Measurements from ENCODE around the gene VMO1. TPM values are rescaled to one million over a fixed set of nuclear protein-coding genes. Genes with fewer than 3 reads are reported as not detected.

VMO1 gene
- polyA plus RNA-seq, 3 donors: 0.54 to 2.1 (median 0.79) TPM

DNA sequence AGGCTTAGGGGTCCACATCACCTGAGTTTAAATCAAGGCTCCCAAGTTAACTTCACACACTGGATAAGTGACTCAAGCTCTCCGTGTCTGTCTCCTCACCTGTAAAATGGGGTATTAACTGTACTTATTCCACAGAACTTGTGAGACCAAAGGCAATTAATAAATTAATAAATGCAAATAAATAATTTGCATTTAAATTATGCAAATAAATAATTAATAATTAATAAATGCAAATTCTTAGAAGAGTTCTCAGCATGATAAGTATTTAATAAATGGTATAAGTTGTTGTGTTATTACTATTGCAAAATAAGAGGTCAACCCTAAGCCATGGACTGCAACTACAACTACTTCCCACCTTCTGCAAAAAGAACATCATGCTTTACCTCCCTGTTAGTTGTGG lies 32.8 kb downstream of the VMO1 start:
- H2AFZ ChIP-seq (ENCODE audit: insufficient read depth, low read depth, low read length, poor library complexity, severe bottlenecking): no peak overlapping the region
- no peak for DNase-seq
- no peaks in the 10 kb centered on the region for H3K79me2 ChIP-seq (ENCODE audit: insufficient read depth, low read length)
- no peak overlapping the region for H3K9ac ChIP-seq (ENCODE audit: insufficient read depth, low read length, poor library complexity, severe bottlenecking)
- peaks cover 26% of the 10 kb centered on the region for H3K4me1 Mint-ChIP-seq
- no peak overlapping the region for H3K4me2 ChIP-seq (replicated peaks; ENCODE audit: extremely low read depth, low read length, poor library complexity, severe bottlenecking)
- no peak overlapping the region for H3K27ac ChIP-seq (ENCODE audit: low read depth in 1 of 2, low read length in 2 of 2)
- TF ChIP-seq, protein P1, sequence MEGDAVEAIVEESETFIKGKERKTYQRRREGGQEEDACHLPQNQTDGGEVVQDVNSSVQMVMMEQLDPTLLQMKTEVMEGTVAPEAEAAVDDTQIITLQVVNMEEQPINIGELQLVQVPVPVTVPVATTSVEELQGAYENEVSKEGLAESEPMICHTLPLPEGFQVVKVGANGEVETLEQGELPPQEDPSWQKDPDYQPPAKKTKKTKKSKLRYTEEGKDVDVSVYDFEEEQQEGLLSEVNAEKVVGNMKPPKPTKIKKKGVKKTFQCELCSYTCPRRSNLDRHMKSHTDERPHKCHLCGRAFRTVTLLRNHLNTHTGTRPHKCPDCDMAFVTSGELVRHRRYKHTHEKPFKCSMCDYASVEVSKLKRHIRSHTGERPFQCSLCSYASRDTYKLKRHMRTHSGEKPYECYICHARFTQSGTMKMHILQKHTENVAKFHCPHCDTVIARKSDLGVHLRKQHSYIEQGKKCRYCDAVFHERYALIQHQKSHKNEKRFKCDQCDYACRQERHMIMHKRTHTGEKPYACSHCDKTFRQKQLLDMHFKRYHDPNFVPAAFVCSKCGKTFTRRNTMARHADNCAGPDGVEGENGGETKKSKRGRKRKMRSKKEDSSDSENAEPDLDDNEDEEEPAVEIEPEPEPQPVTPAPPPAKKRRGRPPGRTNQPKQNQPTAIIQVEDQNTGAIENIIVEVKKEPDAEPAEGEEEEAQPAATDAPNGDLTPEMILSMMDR (IDR thresholded peaks at IDR 0.05): no peak
- no peaks in the 10 kb centered on the region for H3K9me3 Mint-ChIP-seq
- no peak overlapping the region for H3K4me3 Mint-ChIP-seq
- intact Hi-C loops (cut with micrococcal nuclease): no loop called here
- peaks cover 6 to 9% of the 10 kb centered on the region in 2 donors for H3K27me3 ChIP-seq (ENCODE audit: control insufficient read depth in 2 of 2, insufficient read depth in 2 of 2, low read length in 2 of 2)
- peaks cover 22 to 54% (median 25%) of the 10 kb centered on the region in 3 donors for H3K27me3 Mint-ChIP-seq (ENCODE audit: low read depth in 3 of 3)
- no peak overlapping the region for H3K27ac Mint-ChIP-seq
- peaks cover 19 to 20% of the 10 kb centered on the region in 2 donors for H3K4me1 ChIP-seq (ENCODE audit: control insufficient read depth in 1 of 2, insufficient read depth in 2 of 2, low read length in 2 of 2)
- H3K4me3 ChIP-seq (replicated peaks in 1 of 3; ENCODE audit: low read depth in 2 of 3, low read length in 3 of 3): no peak overlapping the region
- WGBS (ENCODE audit: insufficient coverage): no CpG with 5 or more reads among the region's 1 CpG
- H3K36me3 ChIP-seq (replicated peaks in 1 of 2; ENCODE audit: control insufficient read depth in 1 of 2, insufficient read depth in 2 of 2, low read length in 2 of 2): no peaks in the 10 kb centered on the region
- no peaks in the 10 kb centered on the region for H4K20me1 ChIP-seq (ENCODE audit: insufficient read depth, low read length)
- H3K36me3 Mint-ChIP-seq: no peaks in the 10 kb centered on the region
- H3K9me3 ChIP-seq (replicated peaks in 1 of 2; ENCODE audit: control insufficient read depth in 1 of 2, insufficient read depth in 1 of 2, low read length in 2 of 2): no peaks in the 10 kb centered on the region

DNA sequence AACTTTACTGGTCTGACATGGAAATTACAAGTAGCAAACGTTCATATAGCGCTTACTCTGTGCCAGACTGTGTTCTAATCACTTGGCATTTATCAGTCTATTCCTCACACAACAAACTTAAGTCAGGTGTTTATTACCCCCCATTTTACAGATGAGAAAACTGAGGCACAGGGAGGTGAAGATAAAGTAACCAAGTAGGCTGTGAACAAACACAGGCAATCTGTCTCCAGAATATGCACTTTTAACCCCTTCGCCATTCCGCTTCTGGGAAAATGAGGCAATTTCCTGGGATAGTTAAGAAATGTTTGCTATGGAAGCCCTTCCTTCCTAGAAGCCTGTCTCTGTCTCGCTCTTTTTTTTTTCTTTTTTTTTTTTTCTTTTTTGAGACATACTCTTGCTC lies 34.2 kb downstream of the VMO1 start:
- Mint-ChIP-seq H3K4me3 (peak overlapping the region in 1 of 2 donors; percentile 11), H3K9me3 (no peaks in the 10 kb centered on the region), H3K27ac (no peak overlapping the region), H3K27me3 (ENCODE audit: low read depth in 3 of 3) (peaks cover 20 to 49% (median 24%) of the 10 kb centered on the region in 3 donors), H3K36me3 (no peaks in the 10 kb centered on the region), H3K4me1 (peaks cover 40% of the 10 kb centered on the region)
- H2AFZ ChIP-seq (ENCODE audit: insufficient read depth, low read depth, low read length, poor library complexity, severe bottlenecking): no peak overlapping the region
- H3K36me3 ChIP-seq (replicated peaks in 1 of 2; ENCODE audit: control insufficient read depth in 1 of 2, insufficient read depth in 2 of 2, low read length in 2 of 2): no peaks in the 10 kb centered on the region
- intact Hi-C loops (cut with micrococcal nuclease): no loop called here
- H3K4me2 ChIP-seq (replicated peaks; ENCODE audit: extremely low read depth, low read length, poor library complexity, severe bottlenecking): no peak overlapping the region
- 93% methylated on average over 2 of the region's 5 CpGs for WGBS (ENCODE audit: insufficient coverage)
- peaks cover 33 to 34% of the 10 kb centered on the region in 2 donors for H3K4me1 ChIP-seq (ENCODE audit: control insufficient read depth in 1 of 2, insufficient read depth in 2 of 2, low read length in 2 of 2)
- H3K27ac ChIP-seq (ENCODE audit: low read depth in 1 of 2, low read length in 2 of 2): no peak overlapping the region
- no peak overlapping the region for H3K9ac ChIP-seq (ENCODE audit: insufficient read depth, low read length, poor library complexity, severe bottlenecking)
- no peaks in the 10 kb centered on the region for H4K20me1 ChIP-seq (ENCODE audit: insufficient read depth, low read length)
- H3K9me3 ChIP-seq (replicated peaks in 1 of 2; ENCODE audit: control insufficient read depth in 1 of 2, insufficient read depth in 1 of 2, low read length in 2 of 2): no peaks in the 10 kb centered on the region
- peaks cover 5 to 9% of the 10 kb centered on the region in 2 donors for H3K27me3 ChIP-seq (ENCODE audit: control insufficient read depth in 2 of 2, insufficient read depth in 2 of 2, low read length in 2 of 2)
- no peak overlapping the region for H3K4me3 ChIP-seq (replicated peaks in 1 of 3; ENCODE audit: low read depth in 2 of 3, low read length in 3 of 3)
- no peak for DNase-seq
- H3K79me2 ChIP-seq (ENCODE audit: insufficient read depth, low read length): no peaks in the 10 kb centered on the region
- TF ChIP-seq, protein P1 (IDR thresholded peaks at IDR 0.05): no peak
